ENCODE measurements around the gene EEF2K. TPM values are rescaled to one million over a fixed set of nuclear protein-coding genes. Genes with fewer than 3 reads are reported as not detected.

Gene EEF2K
- polyA plus RNA-seq, 3 donors, result 0.85 to 6.5 (median 1.7) TPM

GRCh38 chr16:22174642-22175041, 31.4 kb upstream of the EEF2K start:
- no peak overlapping the region for H3K9ac ChIP-seq (ENCODE audit: insufficient read depth, low read length, poor library complexity, severe bottlenecking)
- no peaks in the 10 kb centered on the region for H3K4me1 ChIP-seq (ENCODE audit: control insufficient read depth in 1 of 2, insufficient read depth in 2 of 2, low read length in 2 of 2)
- intact Hi-C loops (cut with micrococcal nuclease), result no loop called here
- WGBS (ENCODE audit: insufficient coverage), result 43% methylated on average over 3 of the region's 9 CpGs
- Mint-ChIP-seq H3K27me3 (ENCODE audit: low read depth in 3 of 3) (peaks cover 0 to 10% (median 6%) of the 10 kb centered on the region in 3 donors), H3K36me3 (no peaks in the 10 kb centered on the region), H3K4me1 (no peaks in the 10 kb centered on the region), H3K9me3 (peaks cover 0 to 2% (median 0%) of the 10 kb centered on the region in 7 donors), H3K27ac (no peak overlapping the region), H3K4me3 (no peak overlapping the region)
- H2AFZ ChIP-seq (ENCODE audit: insufficient read depth, low read depth, low read length, poor library complexity, severe bottlenecking), result no peak overlapping the region
- H3K79me2 ChIP-seq (ENCODE audit: insufficient read depth, low read length), result no peaks in the 10 kb centered on the region
- no peaks in the 10 kb centered on the region for H3K9me3 ChIP-seq (replicated peaks in 1 of 2; ENCODE audit: control insufficient read depth in 1 of 2, insufficient read depth in 1 of 2, low read length in 2 of 2)
- H4K20me1 ChIP-seq (ENCODE audit: insufficient read depth, low read length), result no peaks in the 10 kb centered on the region
- H3K4me3 ChIP-seq (replicated peaks in 1 of 3; ENCODE audit: low read depth in 2 of 3, low read length in 3 of 3), result no peak overlapping the region
- H3K4me2 ChIP-seq (replicated peaks; ENCODE audit: extremely low read depth, low read length, poor library complexity, severe bottlenecking), result no peak overlapping the region
- H3K36me3 ChIP-seq (replicated peaks in 1 of 2; ENCODE audit: control insufficient read depth in 1 of 2, insufficient read depth in 2 of 2, low read length in 2 of 2), result no peaks in the 10 kb centered on the region
- no peak for TF ChIP-seq CTCF (IDR thresholded peaks at IDR 0.05)
- no peaks in the 10 kb centered on the region for H3K27me3 ChIP-seq (ENCODE audit: control insufficient read depth in 2 of 2, insufficient read depth in 2 of 2, low read length in 2 of 2)
- DNase-seq, result no peak
- no peak overlapping the region for H3K27ac ChIP-seq (ENCODE audit: low read depth in 1 of 2, low read length in 2 of 2)

GRCh38 chr16:22177968-22178930, 27.8 kb upstream of the EEF2K start:
- DNase-seq, result no peak
- Mint-ChIP-seq H3K4me1 (no peaks in the 10 kb centered on the region), H3K27me3 (ENCODE audit: low read depth in 3 of 3) (peaks cover 0 to 10% (median 5%) of the 10 kb centered on the region in 3 donors), H3K27ac (peak overlapping the region in 1 of 7 donors; percentile 55), H3K9me3 (no peaks in the 10 kb centered on the region), H3K4me3 (no peak overlapping the region), H3K36me3 (no peaks in the 10 kb centered on the region)
- intact Hi-C loops (cut with micrococcal nuclease), result no loop called here
- 95% methylated on average over 14 of the region's 18 CpGs for WGBS (ENCODE audit: insufficient coverage)
- Histone ChIP-seq H3K27ac (ENCODE audit: low read depth in 1 of 2, low read length in 2 of 2) (no peak overlapping the region), H3K9ac (ENCODE audit: insufficient read depth, low read length, poor library complexity, severe bottlenecking) (no peak overlapping the region), H3K4me1 (ENCODE audit: control insufficient read depth in 1 of 2, insufficient read depth in 2 of 2, low read length in 2 of 2) (no peaks in the 10 kb centered on the region), H3K4me2 (replicated peaks; ENCODE audit: extremely low read depth, low read length, poor library complexity, severe bottlenecking) (no peak overlapping the region), H3K79me2 (ENCODE audit: insufficient read depth, low read length) (no peaks in the 10 kb centered on the region), H4K20me1 (ENCODE audit: insufficient read depth, low read length) (no peaks in the 10 kb centered on the region), H3K4me3 (replicated peaks in 1 of 3; ENCODE audit: low read depth in 2 of 3, low read length in 3 of 3) (no peak overlapping the region), H3K27me3 (ENCODE audit: control insufficient read depth in 2 of 2, insufficient read depth in 2 of 2, low read length in 2 of 2) (no peaks in the 10 kb centered on the region), H3K9me3 (replicated peaks in 1 of 2; ENCODE audit: control insufficient read depth in 1 of 2, insufficient read depth in 1 of 2, low read length in 2 of 2) (no peaks in the 10 kb centered on the region), H3K36me3 (replicated peaks in 1 of 2; ENCODE audit: control insufficient read depth in 1 of 2, insufficient read depth in 2 of 2, low read length in 2 of 2) (no peaks in the 10 kb centered on the region), H2AFZ (ENCODE audit: insufficient read depth, low read depth, low read length, poor library complexity, severe bottlenecking) (no peak overlapping the region)
- no peak for TF ChIP-seq CTCF (IDR thresholded peaks at IDR 0.05)

All from CD14-positive monocyte (primary cell).